Measurements from ENCODE around the gene R3HDM1. TPM values are rescaled to one million over a fixed set of nuclear protein-coding genes. Genes with fewer than 3 reads are reported as not detected.
"Not testable (repeated sequence)": the region's sequence is repeated elsewhere in the genome, so short reads cannot be mapped to it uniquely, and the experiment has no call there.

Gene R3HDM1
- total RNA-seq, 1 donor from 2014 or later = 52.5 TPM

DNA sequence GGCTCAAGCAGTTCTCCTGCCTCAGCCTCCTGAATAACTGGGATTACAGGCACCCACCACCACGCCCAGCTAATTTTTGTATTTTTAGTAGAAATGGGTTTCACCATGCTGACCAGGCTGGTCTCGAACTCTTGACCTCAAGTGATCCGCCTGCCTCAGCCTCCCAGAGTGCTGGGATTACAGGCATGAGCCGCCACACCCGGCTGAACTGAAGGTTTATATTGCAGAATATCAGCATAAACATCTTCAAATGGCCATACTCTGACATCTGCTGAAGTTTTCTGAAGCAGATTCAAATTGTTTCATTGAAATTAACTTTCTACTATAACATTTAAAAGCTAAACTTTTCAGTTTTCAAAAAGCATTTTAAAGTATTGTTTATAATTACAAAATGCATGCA lies 172.8 kb downstream of the R3HDM1 start:
- intact Hi-C loops (cut with micrococcal nuclease) = not testable (repeated sequence)

DNA sequence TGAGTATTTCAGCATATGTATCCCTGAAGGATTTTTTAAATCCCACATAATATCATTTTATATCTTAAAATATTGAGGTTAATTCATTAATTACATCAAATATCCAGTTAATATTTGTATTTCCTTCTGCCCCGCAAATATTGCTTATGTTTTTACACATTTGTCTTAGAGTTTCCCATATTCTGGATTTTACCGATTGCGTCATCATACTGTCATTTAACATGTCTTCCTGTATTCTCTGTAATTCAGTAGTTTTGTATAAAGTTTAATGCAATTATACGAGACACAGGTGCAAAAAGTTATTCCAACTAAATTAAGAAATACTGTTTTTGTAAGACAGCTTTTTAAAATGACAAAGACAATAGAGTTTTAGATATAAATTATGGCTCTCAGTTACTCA lies 176.9 kb downstream of the R3HDM1 start:
- intact Hi-C loops (cut with micrococcal nuclease) = no loop called here

DNA sequence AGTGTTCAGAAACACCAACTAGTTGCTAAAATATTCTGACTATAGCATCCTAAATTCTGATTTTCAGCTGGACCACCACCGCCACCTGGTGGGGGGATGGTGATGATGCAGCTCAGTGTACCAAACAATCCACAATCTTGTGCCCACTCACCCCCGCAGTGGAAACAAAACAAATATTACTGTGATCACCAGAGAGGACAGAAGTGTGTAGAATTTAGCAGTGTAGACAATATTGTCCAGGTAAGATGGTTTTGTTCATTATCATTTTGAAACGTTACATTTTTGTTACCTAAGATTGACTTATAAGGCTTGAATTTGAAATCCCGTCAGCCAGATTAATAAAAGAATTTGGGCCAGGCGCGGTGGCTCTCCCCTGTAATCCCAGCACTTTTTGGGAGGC lies 178.7 kb downstream of the R3HDM1 start:
- intact Hi-C loops (cut with micrococcal nuclease) = loop anchor here (1.0 to 5.0 kb wide), 7 partner anchors 21 to 721 kb away; partner anchors contain the start of genes R3HDM1, RAB3GAP1 and ZRANB3

DNA sequence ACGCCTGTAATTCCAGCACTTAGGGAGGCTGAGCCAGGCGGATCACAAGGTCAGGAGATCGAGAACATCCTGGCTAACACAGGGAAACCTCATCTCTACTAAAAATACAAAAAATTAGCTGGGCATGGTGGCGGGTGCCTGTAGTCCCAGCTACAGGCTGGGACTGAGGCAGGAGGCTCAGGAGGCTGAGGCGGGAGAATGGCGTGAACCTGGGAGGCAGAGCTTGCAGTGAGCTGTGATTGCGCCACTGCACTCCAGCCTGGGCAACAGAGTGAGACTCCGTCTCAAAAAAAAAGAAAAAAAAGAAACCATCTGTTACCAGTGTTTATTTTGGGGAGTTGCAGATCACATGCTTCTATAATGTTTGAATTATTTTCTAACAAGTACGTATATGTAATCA lies 183.8 kb downstream of the R3HDM1 start:
- intact Hi-C loops (cut with micrococcal nuclease) = not testable (repeated sequence)

DNA sequence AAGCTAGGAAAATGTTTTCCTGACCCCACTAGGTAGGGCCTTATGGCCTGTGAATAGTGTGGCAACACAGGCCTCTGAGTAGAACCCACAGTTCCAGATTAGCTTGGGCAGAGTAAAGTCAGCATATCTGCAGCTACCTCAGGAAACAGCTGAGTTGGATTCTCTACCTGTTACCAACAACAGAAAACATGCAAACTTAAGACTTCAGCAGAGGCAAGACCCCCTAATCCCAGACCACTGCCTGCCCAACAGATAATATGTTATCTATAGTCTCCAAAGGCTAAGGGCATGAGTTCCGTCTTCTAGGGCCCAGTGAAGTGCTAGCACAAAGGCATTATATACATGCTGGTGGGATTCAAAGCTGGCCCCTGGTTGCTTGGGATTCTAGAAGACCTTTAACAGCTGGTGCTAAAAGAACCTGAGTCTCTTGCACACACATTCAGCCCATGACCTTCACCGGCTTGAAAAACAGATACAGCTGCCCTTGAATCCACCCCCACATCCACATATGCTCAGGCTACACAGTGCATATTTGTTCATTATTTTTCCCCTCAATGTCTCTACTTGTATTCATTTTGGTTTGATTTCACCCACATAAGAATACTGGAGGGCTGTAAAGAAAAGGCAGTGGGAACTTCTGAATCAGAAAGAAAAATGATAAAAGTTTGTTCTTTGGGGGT lies 196.9 kb downstream of the R3HDM1 start:
- intact Hi-C loops (cut with micrococcal nuclease) = no loop called here

DNA sequence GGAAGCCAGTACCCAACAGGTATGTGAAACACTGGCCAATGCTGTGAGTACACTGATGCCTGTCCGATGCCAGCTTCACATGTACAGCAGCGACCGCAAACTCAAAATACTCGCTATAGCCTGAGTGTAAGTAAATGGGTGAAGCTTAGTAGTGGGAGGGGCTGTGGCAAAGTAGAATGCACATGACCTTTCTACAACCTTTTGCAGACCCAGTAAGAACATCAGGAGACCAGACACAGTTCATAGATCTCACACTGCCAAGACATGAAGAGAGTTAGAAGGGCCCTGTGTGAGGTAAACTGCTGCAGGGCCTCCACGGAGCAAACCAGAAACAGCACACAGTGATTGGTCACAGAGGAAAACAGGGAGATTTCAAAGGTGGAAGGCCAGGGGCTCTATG lies 201.3 kb downstream of the R3HDM1 start:
- intact Hi-C loops (cut with micrococcal nuclease) = no loop called here

DNA sequence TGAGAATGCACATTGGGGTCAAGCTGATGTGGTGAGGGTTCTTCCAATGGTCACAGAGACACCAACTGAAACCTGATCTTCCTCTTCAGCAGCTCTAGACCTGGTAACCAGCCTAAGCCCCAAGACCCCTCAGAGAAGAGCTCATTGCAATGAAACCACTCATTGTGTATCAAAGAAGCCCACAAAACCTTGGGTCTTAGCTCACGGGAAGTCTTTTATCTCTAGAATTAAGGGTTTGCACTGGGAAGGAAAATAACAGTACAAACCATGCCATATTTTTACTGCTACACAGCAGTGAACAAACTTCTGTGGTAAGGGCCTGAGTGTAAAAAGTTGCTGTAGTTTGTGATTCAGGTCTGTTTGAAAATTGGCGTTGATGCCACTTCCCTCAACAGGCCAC lies 201.8 kb downstream of the R3HDM1 start:
- intact Hi-C loops (cut with micrococcal nuclease) = no loop called here

DNA sequence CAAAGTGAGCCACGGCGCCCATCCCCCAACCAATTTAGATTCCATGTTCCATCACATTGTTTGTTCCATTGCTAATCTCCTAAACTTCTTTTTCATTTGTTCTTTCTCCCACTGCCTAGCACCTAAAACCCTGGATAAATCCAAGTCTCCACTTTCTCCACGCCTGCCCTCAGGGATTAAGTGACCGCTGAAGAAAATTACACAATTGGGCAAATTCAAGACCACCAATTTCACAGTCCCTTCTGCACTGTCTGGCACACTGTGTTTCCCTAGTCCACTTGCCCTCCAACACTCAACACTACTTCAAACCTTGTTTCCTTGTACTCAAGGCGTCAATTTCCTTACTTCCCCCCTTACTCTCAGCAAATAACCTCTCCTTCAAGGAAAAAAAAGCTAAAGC lies 205.3 kb downstream of the R3HDM1 start:
- intact Hi-C loops (cut with micrococcal nuclease) = no loop called here

DNA sequence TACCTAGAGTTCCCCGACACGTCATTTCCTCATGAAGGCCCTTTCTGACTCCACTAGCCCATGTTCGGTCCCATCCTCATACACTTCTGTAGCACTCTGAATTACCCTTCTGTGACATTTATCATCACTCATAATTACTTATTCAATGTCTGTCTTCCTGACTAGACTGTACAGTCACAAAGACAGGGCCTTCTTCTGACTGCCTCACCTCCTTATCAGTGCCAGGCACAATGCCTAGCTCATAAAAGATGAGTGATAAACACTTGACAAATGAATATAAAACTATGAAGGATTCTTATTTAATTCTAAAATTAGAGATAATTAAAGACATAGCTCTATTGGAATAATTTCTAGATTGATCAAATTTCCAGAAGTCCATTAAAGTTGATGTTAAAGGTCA lies 208.9 kb downstream of the R3HDM1 start:
- intact Hi-C loops (cut with micrococcal nuclease) = loop anchor here (2.0 to 5.0 kb wide), 5 partner anchors 245 to 1623 kb away; partner anchors contain the start of genes CXCR4 and DARS1

DNA sequence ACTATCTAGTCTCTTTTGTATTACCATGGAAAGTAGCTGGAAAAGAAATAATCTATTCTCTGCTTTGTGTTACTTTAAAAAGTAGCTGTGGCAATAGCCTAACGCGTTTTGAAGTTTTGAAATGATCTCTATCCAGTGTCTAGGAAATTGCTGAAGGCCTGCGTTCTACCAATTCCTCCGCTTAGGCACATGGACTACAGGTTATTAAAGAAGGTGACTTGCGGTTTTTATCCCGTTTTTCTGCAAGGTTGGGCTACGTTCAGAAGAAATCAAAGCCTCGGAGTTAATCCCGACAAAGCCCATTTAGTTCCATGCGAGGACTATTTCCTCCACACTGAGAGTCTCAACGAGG lies 209.7 kb downstream of the R3HDM1 start:
- intact Hi-C loops (cut with micrococcal nuclease) = loop anchor here (1.0 to 5.0 kb wide), 12 partner anchors 52 to 1624 kb away; partner anchors contain the start of genes CCNT2, CXCR4, DARS1 and MCM6

DNA sequence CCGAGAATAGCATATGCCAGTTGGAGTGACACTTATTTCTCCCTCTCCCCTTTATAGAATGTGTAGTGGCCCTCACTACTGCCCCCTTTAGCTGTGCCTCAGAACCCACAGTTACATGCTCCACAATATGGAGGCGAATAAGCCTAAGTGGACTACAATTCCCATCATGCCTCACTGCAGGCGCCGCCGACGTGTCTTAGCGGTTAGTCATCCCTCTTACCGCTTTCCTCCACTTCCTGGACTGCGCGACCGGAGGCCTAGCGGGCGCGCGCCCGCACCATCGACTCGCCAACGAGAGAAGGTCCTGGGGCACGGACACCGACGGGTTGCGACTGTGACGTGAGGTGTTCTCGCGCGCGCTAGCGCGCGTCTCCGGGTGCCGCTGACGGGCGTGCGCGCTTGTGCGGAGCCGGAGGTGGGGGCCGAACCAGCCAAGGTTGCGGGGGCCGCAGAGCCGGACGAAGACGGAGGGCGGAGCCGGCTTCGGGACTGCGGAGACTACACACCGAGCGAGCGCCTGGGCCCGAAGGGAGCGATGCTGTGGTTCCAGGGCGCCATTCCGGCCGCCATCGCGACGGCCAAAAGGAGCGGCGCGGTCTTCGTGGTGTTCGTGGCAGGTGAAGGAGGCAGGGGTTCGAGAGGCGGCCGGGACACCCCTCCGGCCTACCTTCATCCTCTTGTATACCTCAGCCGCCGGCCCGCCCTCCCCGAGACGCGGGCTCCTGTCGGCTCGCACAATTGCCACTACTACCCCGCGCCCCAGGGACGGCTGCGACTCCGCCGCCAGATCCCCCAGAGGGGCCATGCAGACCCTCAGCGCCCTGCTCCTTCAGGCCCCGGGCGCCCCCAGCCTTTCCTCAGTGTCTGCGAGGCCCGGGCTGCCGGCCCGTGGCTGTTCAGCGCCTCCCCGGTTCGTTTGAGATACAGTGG lies 210.4 kb downstream of the R3HDM1 start, which contains the start of gene UBXN4:
Gene UBXN4, plus strand, starts transcription at position 461 of the 930 bp plus-strand sequence. Its CDS starts 75 bp downstream, at position 536.
- intact Hi-C loops (cut with micrococcal nuclease) = loop anchor here (1.0 to 5.0 kb wide), 15 partner anchors 9 to 1624 kb away; partner anchors contain the start of genes CCNT2, CXCR4, DARS1 and MCM6

DNA sequence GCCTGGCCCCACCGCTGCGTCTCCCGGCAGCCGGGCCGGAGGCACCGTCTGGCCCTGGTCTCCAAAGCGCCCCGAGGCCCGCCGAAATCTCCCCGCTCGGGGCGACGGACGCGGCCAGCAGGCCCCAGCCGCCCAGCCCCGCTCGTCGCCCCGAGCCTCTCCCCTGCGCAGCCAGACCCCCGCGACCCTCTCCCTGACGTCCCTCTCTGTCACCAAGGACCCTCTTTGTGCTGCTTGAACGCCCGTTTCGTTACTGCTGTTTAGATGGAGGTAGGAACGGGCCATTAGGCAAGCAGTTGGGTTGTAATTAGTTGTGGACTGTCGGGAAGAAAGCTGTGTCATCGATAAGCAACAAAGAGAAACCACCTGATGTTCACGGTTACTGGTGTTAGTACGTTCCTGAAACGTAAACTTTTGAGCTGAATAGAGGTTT lies 211.1 kb downstream of the R3HDM1 start:
- intact Hi-C loops (cut with micrococcal nuclease) = loop anchor here (1.0 to 5.0 kb wide), 6 partner anchors 8 to 1625 kb away; partner anchors contain the start of gene CXCR4

DNA sequence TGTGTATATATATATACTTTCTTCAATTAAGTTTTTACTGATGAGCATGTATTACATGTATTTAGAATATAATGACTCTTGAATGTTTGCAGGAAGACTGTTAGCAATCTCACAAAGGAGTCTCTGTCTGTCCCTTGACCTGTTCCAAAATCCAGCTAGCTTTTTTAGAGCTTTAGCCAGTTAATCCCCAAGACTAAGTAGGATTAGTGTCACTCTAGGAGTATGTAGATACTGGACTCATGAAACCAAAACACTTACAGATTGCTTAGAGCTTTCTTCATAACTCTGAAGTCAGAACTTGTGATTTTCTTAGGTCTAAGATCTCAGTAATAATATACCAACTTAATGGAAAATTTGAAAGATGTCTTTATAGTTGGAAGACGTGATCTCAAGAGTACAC lies 212.6 kb downstream of the R3HDM1 start:
- intact Hi-C loops (cut with micrococcal nuclease) = loop anchor here (2.0 to 5.0 kb wide), 4 partner anchors 13 to 1627 kb away; partner anchors contain the start of gene CXCR4

DNA sequence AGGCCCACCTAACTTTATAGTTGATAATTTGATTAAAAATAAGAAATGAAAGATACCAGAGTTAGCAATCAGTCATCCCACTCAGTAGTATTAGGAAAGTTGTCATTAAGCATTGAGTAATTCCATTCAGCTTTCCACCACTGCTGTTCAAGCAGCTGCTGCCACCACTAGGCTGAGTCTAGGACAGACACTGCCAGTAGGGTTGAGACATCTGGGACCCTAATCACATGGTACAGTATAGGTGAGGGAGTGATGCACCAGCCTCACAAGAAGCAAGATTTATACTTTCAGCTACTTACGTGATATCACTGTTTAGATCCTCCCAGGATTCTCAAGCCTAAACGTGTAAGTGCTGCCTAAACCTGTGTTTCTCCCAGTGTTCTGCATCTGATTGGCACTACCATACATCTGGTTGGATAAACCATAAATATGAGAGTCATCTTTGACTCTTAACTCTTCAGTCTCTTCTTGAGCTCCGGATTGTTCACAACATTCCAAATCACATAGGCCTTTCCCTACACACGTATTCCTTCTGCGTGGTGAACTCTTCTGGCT lies 213.6 kb downstream of the R3HDM1 start:
- intact Hi-C loops (cut with micrococcal nuclease) = loop anchor here (5.0 kb wide), 3 partner anchors 372 to 1628 kb away; partner anchors contain the start of gene CXCR4

DNA sequence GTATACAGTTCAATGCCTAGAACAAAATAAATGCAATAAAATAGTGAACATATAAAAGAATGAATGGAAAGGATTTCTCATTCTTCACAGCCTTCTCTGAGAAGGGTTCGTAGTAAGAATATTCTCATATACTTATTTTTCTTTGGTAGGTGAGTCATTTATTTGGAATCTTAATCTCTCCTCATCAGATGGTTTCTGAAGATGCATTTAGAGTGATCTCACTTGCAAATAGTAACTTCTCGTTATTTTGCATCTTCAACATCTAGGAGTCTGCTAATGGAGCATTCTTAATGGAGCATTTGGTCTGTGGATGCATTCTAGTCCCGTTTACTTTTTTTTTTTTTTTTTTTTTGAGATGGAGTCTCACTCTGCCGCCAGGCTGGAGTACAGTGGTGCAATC lies 214.3 kb downstream of the R3HDM1 start:
- intact Hi-C loops (cut with micrococcal nuclease) = no loop called here

DNA sequence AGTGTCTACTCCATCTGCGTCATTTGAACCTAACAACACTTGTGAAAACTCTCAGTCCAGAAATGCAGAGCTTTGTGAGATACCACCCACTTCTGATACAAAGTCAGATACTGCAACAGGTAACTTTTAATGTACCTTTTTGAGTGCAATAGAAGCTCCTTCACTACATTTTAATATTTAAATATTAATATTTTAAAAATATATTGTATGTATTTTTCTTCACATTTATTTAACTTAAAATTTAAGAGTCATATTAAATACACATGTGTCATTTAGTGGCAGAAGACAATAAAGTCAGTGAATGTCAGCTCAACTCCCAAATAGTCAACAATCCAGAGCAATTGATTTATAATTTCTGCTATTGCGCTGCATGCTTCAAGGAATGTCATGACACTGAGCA lies 224.3 kb downstream of the R3HDM1 start:
- intact Hi-C loops (cut with micrococcal nuclease) = no loop called here

DNA sequence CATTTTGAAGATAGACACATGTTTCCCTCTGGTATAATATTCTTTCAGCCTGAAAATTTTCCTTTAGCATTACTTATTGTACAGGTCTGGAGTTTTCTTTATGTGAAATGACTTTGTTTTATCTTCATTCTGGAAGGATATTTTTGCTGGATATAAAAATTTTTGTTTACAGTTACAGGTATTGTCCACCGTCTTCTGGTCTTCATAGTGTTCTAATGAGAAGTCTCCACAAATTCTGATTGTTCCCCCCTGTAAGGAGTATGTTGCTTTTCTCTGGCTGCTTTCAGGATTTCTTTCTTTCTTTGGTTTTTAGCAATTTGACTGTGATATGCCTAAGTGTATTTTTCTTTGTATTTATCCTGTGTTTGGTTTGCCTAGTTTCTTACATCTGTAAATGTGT lies 225.4 kb downstream of the R3HDM1 start:
- intact Hi-C loops (cut with micrococcal nuclease) = loop anchor here (2.0 kb wide), 1 partner anchor 14 kb away; no protein-coding TSS in a partner anchor

DNA sequence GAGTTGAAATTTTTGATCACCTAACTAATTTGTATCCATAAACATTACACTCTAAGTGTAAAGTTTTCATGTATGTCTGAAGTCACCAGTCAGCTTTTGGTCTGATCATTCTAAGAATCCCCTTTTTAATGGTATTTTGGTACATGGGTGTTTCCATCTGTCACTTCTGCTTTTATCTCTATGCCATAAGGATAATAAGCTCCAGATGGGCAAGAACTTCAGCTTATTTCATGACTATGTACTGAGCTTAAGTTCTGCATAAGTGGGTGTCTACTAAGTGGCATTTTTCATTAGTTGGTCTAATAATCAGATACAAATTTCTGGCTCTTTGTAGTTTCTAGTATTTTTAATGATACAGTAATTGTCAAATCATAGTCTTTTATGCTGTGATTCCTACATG lies 230.7 kb downstream of the R3HDM1 start:
- intact Hi-C loops (cut with micrococcal nuclease) = no loop called here

DNA sequence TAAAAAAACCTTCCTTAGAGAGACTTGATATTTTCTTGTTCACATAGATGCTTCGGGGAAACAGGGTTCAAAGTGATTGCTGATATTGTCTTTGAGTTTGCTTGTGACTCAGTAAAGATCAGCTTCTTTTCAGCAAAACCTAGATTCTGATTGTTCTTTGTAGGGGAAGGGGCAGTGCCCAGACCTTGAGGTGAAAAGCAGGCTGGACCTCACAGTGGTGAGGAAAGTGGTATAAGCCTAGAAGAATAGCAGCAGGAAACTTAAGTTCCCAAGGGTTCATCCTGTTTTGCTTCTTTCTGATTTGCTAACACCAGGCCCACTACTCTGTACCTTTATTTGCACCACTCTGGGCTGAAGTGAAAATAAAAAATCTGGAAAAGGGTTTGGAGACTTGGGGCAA lies 231.2 kb downstream of the R3HDM1 start:
- intact Hi-C loops (cut with micrococcal nuclease) = no loop called here

DNA sequence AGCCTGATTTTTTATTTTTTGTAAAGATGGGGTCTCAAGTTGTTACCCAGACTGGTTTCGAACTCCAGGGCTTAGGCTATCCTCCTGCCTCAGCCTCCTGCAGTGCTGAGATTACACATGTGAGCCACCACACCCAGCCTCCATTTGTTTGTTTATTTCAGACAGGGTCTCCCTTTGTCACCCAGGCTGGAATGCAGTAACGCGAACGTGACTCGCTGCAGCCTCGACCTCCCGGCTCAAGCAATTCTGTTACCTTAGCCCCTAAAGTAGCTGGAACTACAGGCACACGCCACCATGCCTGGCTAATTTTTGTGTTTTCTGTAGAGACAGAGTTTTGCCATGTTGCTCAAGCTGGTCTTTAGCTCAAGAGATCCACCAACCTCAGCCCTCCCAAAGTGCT lies 237.6 kb downstream of the R3HDM1 start:
- intact Hi-C loops (cut with micrococcal nuclease) = no loop called here

DNA sequence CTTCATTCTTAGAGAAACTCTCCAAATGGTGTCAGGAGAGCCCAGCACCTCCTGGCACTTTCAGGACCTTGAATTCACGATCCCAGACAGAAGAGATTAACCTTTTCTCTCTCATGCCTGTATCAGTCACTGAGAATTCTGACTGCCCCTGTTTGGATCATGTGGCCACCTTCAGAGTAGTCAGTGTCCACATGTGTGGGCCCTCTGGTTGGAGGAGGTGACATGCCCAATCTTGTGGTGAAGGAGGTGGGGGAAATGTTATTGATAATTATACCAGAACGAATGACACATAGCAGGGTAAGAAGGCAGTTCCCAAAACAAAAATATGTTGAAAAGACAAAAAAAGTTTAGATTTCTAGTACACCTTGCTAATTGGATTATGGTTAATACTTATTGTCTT lies 242.0 kb downstream of the R3HDM1 start:
- intact Hi-C loops (cut with micrococcal nuclease) = no loop called here

All from T-helper 1 cell treated with Interleukin-12 subunit alpha and Interleukin-12 subunit beta and Interleukin-4 antibody, amounts not matched to agents 30 ng/mL and 1 ng/mL, for 36 hours (primary cell).